K562 (cell line): Measurements from ENCODE around the gene EVL.

ENCODE experiments used
- BRF2 ChIP-seq: IDR thresholded peaks from 3 replicates; pipeline ENCODE4 v1.6.1; 2011; ENCODE audit warnings: borderline replicate concordance, mild to moderate bottlenecking; ENCODE audit not compliant: insufficient read length, insufficient read depth
- KLF6 ChIP-seq: fragments of 250-450 bp; sonication (Bioruptor Pico); IDR thresholded peaks from 2 replicates; pipeline ENCODE4 v1.4.0; 2020; ENCODE audit warnings: mild to moderate bottlenecking, moderate library complexity, borderline replicate concordance
- MYC ChIP-seq, 2 experiments: fragments of 250-450 bp in 1 of 2; sonication (Bioruptor Pico) in 1 of 2; IDR thresholded peaks; 2 replicates each; pipeline versions ENCODE4 v1.5.1 to v1.6.1; 2012 to 2021; ENCODE audit warnings: low read depth in 2 of 2, borderline replicate concordance in 1 of 2, improper control_type of control experiment in 1 of 2, low read length in 1 of 2, mild to moderate bottlenecking in 1 of 2, moderate library complexity in 1 of 2
- NR2C2 ChIP-seq, 2 experiments: fragments of 200-800 bp in 1 of 2; sonication (Bioruptor generic) in 1 of 2; sonication (generic) in 1 of 2; formaldehyde crosslinking in 1 of 2; IDR thresholded peaks; 2 replicates each; pipeline versions ENCODE4 v1.6.1 to v1.8.0; 2016 to 2022; ENCODE audit warnings: mild to moderate bottlenecking in 1 of 2, missing compliant biosample characterization in 1 of 2, missing genetic modification characterization in 1 of 2, missing genetic modification reagents in 1 of 2
- POLR2A ChIP-seq: fragments of 450-650 bp; conservative IDR thresholded peaks from 2 replicates; pipeline ENCODE4 v1.6.1; 2016
- TEAD1 ChIP-seq, 2 experiments: fragments of 450-650 bp in 1 of 2; sonication (generic) in 1 of 2; formaldehyde crosslinking; IDR thresholded peaks; 2 replicates each; pipeline versions ENCODE4 v1.4.0 to v1.8.0; 2020 to 2022; ENCODE audit warnings: mild to moderate bottlenecking in 2 of 2, missing genetic modification reagents in 1 of 2
- TF ChIP-seq, protein P1 (sequence below), 3 experiments: IDR thresholded peaks in 2 of 3; conservative IDR thresholded peaks in 1 of 3; 2 replicates each; pipeline ENCODE4 v1.5.1; 2011 to 2012; ENCODE audit warnings: low read length in 3 of 3, mild to moderate bottlenecking in 3 of 3, control low read depth in 2 of 3, improper control_type of control experiment in 1 of 3, inconsistent platforms in 1 of 3, low read depth in 1 of 3, mixed read lengths in 1 of 3, moderate library complexity in 1 of 3; ENCODE audit not compliant: insufficient read depth in 2 of 3
- TF ChIP-seq, protein P2 (sequence below): fragments of 450-650 bp; conservative IDR thresholded peaks from 2 replicates; pipeline ENCODE4 v1.6.1; 2016; ENCODE audit warnings: missing genetic modification characterization, low read depth, mild to moderate bottlenecking, control low read depth, missing compliant biosample characterization
- TF ChIP-seq, protein P3 (sequence below): sonication (generic); formaldehyde crosslinking; IDR thresholded peaks from 2 replicates; pipeline ENCODE4 v1.8.1; 2023; ENCODE audit warnings: mild to moderate bottlenecking, missing genetic modification reagents

- TF ChIP-seq NR2C2 (CRISPR knock-in tag; IDR thresholded peaks at IDR 0.05) (no peak), NR2C2 (tag; IDR thresholded peaks at IDR 0.05) (no peak), POLR2A (no peak), TEAD1 (CRISPR knock-in tag; IDR thresholded peaks at IDR 0.05) (no peak), BRF2 (no peak), KLF6 (CRISPR knock-in tag) (no peak), MYC (IDR thresholded peaks at IDR 0.05; ENCODE audit: low read depth, low read length) (no peak), MYC (CRISPR knock-in tag; IDR thresholded peaks at IDR 0.05; ENCODE audit: borderline replicate concordance, low read depth) (no peak)
- TF ChIP-seq, protein P1, sequence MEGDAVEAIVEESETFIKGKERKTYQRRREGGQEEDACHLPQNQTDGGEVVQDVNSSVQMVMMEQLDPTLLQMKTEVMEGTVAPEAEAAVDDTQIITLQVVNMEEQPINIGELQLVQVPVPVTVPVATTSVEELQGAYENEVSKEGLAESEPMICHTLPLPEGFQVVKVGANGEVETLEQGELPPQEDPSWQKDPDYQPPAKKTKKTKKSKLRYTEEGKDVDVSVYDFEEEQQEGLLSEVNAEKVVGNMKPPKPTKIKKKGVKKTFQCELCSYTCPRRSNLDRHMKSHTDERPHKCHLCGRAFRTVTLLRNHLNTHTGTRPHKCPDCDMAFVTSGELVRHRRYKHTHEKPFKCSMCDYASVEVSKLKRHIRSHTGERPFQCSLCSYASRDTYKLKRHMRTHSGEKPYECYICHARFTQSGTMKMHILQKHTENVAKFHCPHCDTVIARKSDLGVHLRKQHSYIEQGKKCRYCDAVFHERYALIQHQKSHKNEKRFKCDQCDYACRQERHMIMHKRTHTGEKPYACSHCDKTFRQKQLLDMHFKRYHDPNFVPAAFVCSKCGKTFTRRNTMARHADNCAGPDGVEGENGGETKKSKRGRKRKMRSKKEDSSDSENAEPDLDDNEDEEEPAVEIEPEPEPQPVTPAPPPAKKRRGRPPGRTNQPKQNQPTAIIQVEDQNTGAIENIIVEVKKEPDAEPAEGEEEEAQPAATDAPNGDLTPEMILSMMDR (IDR thresholded peaks at IDR 0.05 in 2 of 3, conservative IDR thresholded peaks at IDR 0.05 in 1 of 3; ENCODE audit: insufficient read depth in 2 of 3, low read depth in 1 of 3, low read length in 3 of 3) = no peak
- TF ChIP-seq, protein P2, sequence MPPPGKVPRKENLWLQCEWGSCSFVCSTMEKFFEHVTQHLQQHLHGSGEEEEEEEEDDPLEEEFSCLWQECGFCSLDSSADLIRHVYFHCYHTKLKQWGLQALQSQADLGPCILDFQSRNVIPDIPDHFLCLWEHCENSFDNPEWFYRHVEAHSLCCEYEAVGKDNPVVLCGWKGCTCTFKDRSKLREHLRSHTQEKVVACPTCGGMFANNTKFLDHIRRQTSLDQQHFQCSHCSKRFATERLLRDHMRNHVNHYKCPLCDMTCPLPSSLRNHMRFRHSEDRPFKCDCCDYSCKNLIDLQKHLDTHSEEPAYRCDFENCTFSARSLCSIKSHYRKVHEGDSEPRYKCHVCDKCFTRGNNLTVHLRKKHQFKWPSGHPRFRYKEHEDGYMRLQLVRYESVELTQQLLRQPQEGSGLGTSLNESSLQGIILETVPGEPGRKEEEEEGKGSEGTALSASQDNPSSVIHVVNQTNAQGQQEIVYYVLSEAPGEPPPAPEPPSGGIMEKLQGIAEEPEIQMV (tag) = no peak
- TF ChIP-seq, protein P3, sequence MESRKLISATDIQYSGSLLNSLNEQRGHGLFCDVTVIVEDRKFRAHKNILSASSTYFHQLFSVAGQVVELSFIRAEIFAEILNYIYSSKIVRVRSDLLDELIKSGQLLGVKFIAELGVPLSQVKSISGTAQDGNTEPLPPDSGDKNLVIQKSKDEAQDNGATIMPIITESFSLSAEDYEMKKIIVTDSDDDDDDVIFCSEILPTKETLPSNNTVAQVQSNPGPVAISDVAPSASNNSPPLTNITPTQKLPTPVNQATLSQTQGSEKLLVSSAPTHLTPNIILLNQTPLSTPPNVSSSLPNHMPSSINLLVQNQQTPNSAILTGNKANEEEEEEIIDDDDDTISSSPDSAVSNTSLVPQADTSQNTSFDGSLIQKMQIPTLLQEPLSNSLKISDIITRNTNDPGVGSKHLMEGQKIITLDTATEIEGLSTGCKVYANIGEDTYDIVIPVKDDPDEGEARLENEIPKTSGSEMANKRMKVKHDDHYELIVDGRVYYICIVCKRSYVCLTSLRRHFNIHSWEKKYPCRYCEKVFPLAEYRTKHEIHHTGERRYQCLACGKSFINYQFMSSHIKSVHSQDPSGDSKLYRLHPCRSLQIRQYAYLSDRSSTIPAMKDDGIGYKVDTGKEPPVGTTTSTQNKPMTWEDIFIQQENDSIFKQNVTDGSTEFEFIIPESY (CRISPR knock-in tag) = no peak
These were observed 86.9 kb downstream of the EVL start for GRCh38 chr14:100152091-100152490.
